NCI-H345 treated with DMSO at 0.1 percent for 48 hours (cell line): ENCODE measurements around the gene USP43.
A peak's percentile ranks its signal among the peaks of the same experiment; 100 is the strongest.

Experiments used
- DNase-seq: peaks from one replicate; lab custom pipeline; 2025; ENCODE audit not compliant: unreplicated experiment; lab: John Stamatoyannopoulos, UW

The USP43 gene

GRCh38 chr17:9707948-9708347, 62.6 kb downstream of the USP43 start:
- no peak for DNase-seq

DNA sequence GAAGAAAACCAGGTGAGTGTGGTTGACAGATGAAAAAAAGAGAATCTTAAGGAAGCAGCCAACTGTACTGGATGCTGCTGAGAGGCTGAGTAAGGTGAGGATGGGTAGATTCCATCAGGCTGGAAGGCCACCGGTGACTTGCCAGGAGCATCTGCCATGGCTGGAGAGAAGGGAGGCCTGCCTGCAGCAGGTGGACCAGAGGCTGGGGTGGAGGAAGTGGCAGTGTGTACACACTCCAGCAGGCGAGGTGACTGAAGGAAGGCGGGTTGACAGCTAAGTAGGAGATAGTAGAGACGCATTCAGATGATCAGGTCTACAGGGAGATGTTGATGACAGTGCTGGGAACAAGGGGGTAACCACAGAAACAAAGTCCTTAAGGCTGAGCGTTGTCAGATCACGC, 69.5 kb downstream of the USP43 start:
- DNase-seq = no peak

GRCh38 chr17:9715503-9716016, 70.2 kb downstream of the USP43 start:
- no peak for DNase-seq

GRCh38 chr17:9725575-9725974, 80.3 kb downstream of the USP43 start:
- no peak for DNase-seq

DNA sequence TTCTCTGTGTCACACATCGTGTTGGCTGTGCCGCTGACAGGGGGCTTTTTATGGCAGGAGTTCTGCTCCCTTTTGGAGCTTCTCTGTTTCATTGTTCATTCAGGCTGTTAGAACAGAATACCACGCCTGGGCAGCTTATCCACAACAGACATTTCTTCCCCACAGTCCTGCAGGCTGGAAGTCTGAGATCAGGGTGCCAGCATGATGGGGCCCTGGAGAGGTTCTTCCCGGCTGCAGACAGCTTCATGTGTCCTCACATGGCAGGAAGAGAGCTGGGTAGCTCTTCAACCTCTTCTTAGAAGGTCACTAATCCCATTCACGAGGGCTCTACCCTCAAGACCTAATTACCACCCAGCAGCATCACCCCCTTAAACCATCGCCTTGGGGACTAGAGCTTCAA, 81.0 kb downstream of the USP43 start:
- no peak for DNase-seq

DNA sequence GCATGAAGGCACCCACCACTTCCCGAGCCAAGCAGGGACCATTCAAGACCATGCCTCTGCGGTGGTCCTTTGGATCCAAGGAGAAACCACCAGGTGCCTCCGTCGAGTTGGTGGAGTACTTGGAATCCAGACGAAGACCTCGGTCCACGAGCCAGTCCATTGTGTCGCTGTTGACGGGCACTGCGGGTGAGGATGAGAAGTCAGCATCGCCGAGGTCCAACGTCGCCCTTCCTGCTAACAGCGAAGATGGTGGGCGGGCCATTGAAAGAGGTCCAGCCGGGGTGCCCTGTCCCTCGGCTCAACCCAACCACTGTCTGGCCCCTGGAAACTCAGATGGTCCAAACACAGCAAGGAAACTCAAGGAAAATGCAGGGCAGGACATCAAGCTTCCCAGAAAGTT, 82.7 kb downstream of the USP43 start:
- DNase-seq = no peak

DNA sequence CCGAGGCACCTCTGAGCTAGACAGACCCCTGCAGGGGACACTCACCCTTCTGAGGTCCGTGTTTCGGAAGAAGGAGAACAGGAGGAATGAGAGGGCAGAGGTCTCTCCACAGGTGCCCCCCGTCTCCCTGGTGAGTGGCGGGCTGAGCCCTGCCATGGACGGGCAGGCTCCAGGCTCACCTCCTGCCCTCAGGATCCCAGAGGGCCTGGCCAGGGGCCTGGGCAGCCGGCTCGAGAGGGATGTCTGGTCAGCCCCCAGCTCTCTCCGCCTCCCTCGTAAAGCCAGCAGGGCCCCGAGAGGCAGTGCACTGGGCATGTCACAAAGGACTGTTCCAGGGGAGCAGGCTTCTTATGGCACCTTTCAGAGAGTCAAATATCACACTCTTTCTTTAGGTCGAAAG, 83.2 kb downstream of the USP43 start:
- DNase-seq = no peak

DNA sequence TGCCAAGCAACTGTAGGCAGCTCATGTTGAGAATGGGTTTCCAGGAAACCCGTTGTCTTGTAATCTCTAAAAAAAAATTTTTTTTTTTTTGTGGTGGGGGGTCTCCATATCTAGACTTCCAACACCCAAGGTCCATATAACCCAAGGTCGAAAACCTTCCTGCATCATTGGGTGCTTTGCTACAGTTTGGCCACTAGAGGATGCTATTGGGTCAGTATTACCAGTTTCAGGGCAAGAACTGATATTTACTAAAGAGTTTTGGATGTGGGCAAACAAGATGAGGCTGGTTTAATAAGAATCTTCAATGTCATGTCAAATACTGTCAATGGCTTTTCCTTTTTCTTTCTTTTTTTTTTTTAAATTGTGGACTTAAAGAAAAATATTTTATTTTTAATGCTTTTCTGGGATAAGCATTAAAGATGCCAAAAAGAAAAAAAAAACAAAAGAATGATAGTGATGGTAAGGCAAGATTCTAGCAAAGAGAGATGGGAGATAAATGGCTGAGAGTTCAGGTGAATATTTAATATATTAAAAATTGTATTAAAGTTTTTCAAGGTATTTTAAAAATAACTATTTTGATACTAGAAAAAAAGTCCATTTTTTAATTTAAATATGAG, 83.8 kb downstream of the USP43 start:
- peak; percentile 24 for DNase-seq

DNA sequence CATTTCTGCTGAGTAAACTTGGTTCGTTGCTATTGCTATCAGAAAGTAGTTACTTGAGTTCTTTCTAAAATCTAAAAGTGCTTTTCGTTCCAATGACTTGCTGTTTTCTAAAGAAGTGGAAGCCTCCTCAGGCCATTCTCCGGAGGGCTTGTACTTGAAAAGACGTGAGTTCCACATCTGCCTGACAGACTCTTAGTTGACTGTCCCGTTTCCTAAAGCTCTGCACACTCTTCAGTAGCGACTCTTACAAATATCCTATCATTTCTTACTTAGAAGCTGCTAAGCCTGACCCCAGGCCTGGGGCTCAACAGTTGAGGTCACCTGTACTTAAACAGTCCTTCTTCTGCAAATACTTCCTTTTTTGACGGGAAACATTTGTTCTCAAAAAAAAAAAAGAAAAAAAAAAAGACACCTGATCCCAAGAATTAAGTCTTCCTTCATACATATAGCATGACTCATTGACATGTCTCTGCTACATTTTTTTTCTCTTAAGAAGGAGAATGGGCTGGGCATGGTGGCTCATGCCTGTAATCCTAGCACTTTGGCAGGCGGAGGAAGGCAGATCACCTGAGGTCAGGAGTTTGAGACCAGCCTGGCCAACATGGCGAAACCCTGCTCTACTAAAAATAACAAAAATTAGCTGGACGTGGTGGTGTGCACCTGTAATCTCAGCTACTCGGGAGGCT, 84.6 kb downstream of the USP43 start:
- no peak for DNase-seq

- DNase-seq = no peak
These were observed 105.2 kb downstream of the USP43 start for GRCh38 chr17:9750524-9750923.

DNA sequence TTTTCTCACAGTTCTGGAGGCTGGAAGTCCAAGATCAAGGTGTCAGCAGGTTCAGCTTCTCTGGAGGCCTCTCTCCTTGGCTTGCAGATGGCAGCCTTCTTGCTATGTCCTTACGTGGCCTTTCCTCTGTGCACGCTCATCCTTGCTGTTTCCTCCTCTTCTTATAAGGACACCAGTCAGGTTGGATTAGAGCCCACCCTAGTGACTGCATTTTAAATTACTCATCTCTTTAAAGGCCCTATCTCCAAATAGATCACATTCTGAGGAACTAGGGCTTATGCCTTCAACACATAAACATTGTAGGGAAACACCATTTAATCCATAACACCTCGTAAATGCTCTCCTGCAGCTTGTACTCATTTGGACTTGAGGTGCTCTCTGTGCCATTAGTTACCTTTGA, 109.8 kb downstream of the USP43 start:
- DNase-seq = no peak

DNA sequence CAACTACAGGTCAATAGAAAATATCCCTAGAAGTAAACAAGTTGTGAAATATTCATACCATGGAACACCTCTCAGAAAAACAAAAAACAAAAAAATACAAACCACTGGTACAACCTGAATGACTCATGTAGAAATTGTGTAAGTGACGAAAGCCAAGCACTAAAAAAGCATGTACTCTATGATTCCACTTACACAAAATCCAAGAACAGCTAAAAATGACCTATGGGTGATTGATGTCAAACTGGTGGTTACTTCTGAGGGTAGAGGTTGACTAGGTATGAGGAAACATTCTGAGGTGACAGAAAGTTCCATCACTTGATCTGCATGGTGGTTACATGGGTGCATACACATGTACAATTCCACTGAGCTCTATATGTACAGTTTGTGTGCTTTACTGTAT, 114.9 kb downstream of the USP43 start:
- no peak for DNase-seq

DNA sequence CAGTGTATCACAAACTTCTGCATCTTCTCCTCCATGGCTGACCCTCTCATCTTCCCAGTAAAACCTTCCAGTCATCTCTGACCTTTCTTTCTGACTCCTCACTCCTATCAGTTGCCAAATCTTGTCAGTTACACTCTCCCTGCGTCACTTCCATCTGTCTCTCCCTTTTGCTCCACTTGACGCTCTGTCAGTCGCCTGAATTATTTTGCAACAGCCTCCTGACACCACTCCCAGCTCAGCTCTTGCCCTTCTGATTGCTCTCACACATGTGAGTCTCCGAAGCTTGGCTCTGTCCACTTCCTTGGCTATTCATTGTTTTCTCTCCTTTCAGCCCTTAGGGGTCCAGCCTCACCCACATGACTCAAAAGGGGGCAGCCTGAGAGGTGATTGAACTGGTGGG, 118.3 kb downstream of the USP43 start:
- no peak for DNase-seq

- no peak for DNase-seq
These were observed 120.0 kb downstream of the USP43 start for GRCh38 chr17:9765322-9765721.

DNA sequence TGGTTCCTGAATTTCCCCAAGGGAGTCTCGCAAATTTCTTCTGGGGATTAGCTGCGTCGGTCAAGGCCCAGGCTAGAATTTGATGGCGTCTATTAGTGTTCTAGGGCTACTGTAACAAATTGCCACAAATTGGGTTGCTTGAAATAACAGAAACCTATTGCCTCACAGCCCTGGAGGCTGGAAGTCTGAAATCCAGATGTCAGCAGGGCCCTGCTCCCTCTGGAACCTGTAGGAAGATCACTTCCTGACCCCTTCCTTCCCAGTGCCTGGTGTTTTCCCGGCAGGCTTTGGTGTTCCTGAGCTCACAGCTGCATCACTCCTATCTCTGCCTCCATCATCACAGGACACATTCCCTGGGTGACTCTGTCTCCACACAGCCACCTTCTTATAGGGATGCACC, 121.7 kb downstream of the USP43 start:
- no peak for DNase-seq

GRCh38 chr17:9767432-9767991, 122.2 kb downstream of the USP43 start:
- no peak for DNase-seq

DNA sequence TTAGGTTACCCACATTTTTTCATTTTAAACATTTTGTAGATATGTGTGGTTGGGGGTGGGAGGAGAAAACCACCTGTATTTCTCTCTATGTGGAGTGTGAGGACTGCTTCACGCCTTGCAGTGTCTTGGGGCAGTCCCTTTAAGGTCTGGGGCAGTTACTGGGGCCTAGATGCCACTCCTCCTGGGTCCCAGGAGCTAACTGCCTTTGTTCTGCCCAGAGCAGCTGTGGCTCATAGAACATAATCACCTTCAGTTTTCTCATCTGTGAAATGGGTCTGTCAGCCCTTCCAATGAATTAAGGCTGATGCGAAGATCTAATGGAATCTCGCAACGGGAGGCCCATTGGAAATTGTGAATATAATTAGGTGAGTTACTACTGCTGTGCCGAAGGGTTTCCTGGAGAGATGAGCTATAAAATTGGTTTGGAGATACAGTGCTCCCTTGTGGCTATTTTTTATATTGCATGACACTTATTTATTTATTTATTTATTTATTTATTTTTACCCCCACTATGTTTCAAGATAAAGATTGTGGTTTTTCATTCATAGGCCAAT, 123.1 kb downstream of the USP43 start:
- no peak for DNase-seq

- DNase-seq = no peak
These were observed 123.8 kb downstream of the USP43 start for GRCh38 chr17:9769036-9769695.

DNA sequence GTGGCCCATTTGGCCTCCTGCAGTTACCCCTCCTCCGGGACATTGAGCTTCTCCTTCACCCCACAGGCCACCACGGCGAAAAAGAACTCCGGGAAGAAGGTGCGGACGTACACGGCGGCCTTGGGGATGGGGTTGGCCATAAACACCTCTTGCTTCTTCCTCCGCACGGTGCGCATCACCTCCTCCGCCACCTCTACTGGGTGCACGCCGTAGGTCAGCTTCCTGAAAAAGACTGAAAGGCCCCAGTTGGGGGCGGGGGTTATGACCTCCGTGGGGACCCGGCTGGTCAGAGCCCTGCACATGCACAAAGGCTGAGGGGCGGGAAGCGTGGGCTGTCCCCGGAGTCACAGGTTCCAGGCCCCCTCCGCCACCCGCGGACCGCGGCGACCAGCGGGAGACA, 126.1 kb downstream of the USP43 start:
- DNase-seq = no peak

GRCh38 chr17:9772658-9773057, 127.3 kb downstream of the USP43 start:
- no peak for DNase-seq

- DNase-seq = no peak
These were observed 131.6 kb downstream of the USP43 start for GRCh38 chr17:9776911-9777310.
